Keratinocyte (primary cell): Measurements from ENCODE around the gene GALP.

ENCODE experiments used
- CTCF ChIP-seq, 3 experiments: IDR thresholded peaks in 1 of 3; conservative IDR thresholded peaks in 1 of 3; optimal IDR thresholded peaks in 1 of 3; 2 replicates in 2 of 3; 3 replicates in 1 of 3; pipeline versions ENCODE3 to v1.5.1; 2011; ENCODE audit warnings: low read length in 3 of 3, mild to moderate bottlenecking in 3 of 3, moderate library complexity in 2 of 3, control low read depth in 1 of 3, inconsistent platforms in 1 of 3; ENCODE audit not compliant: insufficient read depth in 2 of 3; ENCODE audit errors: extremely low read depth in 1 of 3
- EZH2 ChIP-seq: IDR thresholded peaks from one replicate; pipeline ENCODE4 v1.6.1; 2012; ENCODE audit warnings: inconsistent platforms, mild to moderate bottlenecking, low read length, moderate library complexity

GRCh38 chr19:56159009-56159559, 16.7 kb upstream of the GALP start:
- TF ChIP-seq CTCF (optimal IDR thresholded peaks at IDR 0.05 in 1 of 3, IDR thresholded peaks at IDR 0.05 in 1 of 3, conservative IDR thresholded peaks at IDR 0.05 in 1 of 3; ENCODE audit: extremely low read depth in 1 of 3, insufficient read depth in 2 of 3, low read length in 3 of 3) (no peak), EZH2 (no peak)
